ENCODE measurements around the gene ZNF416.

The ZNF416 gene

GRCh38 chr19:57578487-57579205 lies at the start of gene ZNF416:
TSS of gene ZNF416 (minus strand) at chr19:57578911. CDS start at chr19:57578704, 207 bp downstream.
- peak; percentile 98 for DNase-seq (ENCODE audit: low spot score)

DNA sequence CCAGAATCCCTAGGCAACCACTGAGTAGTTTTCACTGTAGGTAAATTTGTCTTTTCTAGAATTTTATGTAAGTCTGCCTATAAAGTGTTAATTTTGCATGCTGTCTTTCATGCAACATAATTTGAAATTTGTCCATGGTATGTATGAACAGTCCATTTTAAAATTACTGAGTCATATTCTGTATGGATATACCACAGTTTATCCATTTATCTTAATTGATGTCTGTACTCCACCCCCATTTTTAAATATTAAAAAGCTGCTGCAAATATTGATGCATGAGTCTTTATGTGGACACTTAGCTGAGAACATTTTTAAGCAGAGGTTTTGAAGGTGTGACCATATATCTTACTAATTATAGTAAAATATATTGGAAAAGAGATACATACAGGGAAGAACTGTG lies 44.4 kb upstream of the ZNF416 start:
- DNase-seq (ENCODE audit: low spot score) = no peak

- no peak for DNase-seq (ENCODE audit: low spot score)
These were observed 42.1 kb upstream of the ZNF416 start for GRCh38 chr19:57620673-57621348.

DNA sequence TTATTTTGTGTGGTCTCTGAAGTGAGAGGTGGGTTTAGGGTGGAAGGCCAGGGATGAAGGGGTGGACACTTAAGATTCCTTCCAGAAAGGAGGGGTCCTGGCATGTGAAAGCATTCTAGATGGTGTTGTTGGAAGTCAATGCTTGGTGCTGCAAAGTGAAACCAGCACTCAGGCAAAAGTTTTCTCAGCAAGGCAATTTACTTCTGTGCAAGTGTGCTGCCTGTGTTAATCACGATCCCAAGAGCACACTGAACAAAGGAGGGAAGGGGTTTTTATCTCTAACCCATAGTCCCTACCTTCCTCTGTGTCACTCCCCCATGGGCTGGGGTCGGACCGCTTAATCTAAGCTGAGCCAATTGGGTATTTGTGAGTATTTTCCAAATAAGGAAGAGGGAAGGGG lies 36.6 kb upstream of the ZNF416 start:
- no peak for DNase-seq (ENCODE audit: low spot score)

GRCh38 chr19:57613941-57614743 lies 35.4 kb upstream of the ZNF416 start, which contains the start of gene ZNF134:
TSS of gene ZNF134 (plus strand) at chr19:57614242. CDS start at chr19:57619469, 5,227 bp downstream.
- peak; percentile 95 for DNase-seq (ENCODE audit: low spot score)

- no peak for DNase-seq (ENCODE audit: low spot score)
These were observed 32.4 kb upstream of the ZNF416 start for GRCh38 chr19:57611113-57611512.

- no peak for DNase-seq (ENCODE audit: low spot score)
These were observed 28.2 kb upstream of the ZNF416 start for GRCh38 chr19:57606931-57607330.

- DNase-seq (ENCODE audit: low spot score) = peak; percentile 89
These were observed 21.2 kb upstream of the ZNF416 start, which contains the start of gene ZNF530 for GRCh38 chr19:57599761-57600383. TSS of gene ZNF530 (plus strand) at chr19:57599885. CDS start at chr19:57604346, 4,461 bp downstream.

DNA sequence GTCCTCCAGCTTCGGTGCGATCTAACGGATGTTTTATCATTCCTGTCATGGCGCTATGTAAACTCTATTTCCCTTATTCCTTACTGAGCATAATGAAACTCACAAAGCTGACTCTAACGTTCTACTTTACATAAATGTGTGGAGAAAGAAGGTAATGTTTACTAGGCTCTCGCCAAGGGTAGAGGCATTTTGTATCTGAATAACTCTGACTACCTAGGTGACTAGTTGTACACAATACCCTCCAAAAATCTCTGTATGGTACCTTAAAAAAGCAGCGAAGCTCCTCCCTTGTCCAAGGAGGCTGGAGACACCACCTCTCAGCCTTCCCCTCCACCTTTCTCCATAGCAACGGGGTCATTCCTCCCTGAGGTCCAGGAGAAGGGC lies 20.7 kb upstream of the ZNF416 start:
- DNase-seq (ENCODE audit: low spot score) = no peak

GRCh38 chr19:57587529-57587928 lies 8.8 kb upstream of the ZNF416 start:
- peak; percentile 65 for DNase-seq (ENCODE audit: low spot score)

GRCh38 chr19:57583521-57584416 lies 5.1 kb upstream of the ZNF416 start, which contains the start of gene ZIK1:
TSS of gene ZIK1 (plus strand) at chr19:57584145. CDS start at chr19:57584357, 212 bp downstream.
- DNase-seq (ENCODE audit: low spot score) = peak; percentile 99

DNA sequence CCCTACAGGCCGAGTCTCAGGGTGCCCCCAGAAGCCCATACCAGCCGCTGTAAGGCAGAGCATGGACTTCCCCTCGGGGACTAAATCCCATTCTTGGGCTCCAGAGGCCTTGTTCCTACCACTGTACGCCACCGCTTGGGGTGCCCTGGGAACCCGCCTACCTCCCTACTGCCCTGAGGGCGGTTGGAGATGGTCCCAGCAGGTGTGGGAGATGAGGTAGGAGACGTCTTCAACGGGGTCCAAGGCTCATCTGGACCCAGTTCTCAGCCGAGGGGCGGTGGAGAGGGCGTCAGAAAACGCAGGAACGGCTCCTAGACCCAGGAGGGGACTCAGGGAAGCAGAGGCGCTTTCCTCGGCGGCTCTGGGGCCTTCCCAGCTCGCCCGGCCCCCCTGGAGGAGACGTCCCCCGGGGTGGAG lies 4.4 kb upstream of the ZNF416 start:
- no peak for DNase-seq (ENCODE audit: low spot score)

- DNase-seq (ENCODE audit: low spot score) = no peak
These were observed 2.0 kb downstream of the ZNF416 start for GRCh38 chr19:57576661-57577060.

GRCh38 chr19:57572415-57572947 lies 6.2 kb downstream of the ZNF416 start:
- DNase-seq (ENCODE audit: low spot score) = no peak

DNA sequence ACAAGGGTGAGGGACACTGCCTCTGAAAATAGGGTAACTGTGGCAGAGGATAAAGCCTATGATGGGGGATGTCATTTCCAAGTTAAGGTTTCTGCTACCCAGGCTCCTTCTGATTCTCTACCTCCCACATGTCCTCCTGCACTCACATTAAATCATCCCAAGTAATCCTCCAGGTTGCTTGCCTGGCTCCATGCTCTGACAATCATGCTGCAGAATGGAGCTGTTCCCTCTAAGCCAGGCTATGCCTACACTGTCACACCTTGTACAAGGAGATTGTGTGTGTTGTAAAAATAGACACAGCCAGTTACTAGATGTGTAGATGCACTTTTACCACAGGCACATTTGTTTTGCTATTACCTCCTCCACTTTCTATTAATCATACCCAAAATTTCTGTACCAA lies 8.0 kb downstream of the ZNF416 start:
- DNase-seq (ENCODE audit: low spot score) = no peak

DNA sequence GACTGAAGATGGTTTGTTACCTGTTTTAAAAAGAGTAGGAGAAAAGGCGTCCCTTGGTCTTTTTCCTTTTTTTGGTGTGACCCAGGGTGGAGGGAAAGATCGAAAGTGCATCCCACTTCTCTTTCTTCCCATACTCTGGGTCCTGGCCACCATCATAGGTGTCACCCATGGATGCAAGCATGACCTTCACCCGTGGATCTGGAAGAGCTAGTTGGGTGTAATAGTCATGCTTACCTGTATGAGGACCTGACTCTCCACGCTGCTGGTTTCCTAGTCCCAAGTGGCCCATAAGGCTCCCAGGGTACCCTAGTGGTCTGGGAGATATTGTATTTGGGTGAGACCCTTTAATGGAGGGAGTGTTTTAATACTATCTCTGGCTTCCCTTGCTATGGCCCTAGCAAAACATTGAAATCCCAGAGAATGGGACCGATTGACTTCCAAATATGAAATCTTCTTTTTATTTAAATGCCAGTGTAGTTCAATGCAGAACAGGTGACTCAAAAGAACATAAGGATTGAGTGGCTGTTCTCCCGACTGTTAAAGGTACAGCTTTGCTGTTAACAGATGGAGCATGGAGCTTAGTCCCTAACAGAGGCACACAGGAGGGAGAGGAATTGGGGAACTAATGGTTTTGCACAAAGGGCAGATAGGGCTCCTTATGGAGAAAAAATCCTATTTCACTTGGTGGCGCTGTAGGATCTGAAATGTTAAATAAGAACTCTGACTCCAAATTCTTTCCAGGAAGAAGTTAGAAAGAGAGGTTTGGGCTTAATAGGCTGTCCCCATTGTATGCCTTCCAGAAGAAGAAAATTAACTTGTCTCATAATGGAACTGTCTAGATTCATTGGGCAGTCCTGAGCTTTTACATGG lies 12.1 kb downstream of the ZNF416 start:
- no peak for DNase-seq (ENCODE audit: low spot score)

- DNase-seq (ENCODE audit: low spot score) = no peak
These were observed 15.2 kb downstream of the ZNF416 start for GRCh38 chr19:57563547-57563946.

DNA sequence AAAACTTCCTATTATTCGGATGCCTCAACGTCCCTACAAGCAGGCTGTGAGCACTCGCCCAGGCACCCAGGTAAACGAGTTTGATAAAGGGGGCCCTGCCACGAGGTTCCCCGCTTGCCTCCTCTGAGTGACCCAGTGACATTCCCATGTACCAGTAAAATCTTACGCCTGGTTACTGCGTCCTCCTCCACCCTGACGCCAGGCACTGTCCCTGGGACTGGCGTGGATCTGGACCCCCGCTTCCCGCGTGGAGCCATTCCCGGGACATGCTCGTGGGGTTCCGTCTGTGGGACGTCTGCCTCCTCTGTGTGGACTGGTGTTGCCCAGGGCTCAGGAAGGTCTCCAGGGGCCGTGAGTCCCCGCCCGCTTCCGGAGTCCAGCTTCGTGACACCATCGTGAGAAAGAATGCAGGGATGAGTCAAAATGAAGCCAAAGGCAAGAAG lies 18.6 kb downstream of the ZNF416 start:
- DNase-seq (ENCODE audit: low spot score) = peak; percentile 90

- peak; percentile 90 for DNase-seq (ENCODE audit: low spot score)
These were observed 19.2 kb downstream of the ZNF416 start, which contains the start of gene ZNF550 for GRCh38 chr19:57559404-57560025. TSS of gene ZNF550 (minus strand) at chr19:57559863. CDS start at chr19:57559682, 181 bp downstream.
